ENCODE data around the gene SLC25A52. TPM values are rescaled to one million over a fixed set of nuclear protein-coding genes. Genes with fewer than 3 reads are reported as not detected.

The SLC25A52 gene
- total RNA-seq, 1 donor from 2014 or later = 0.20 TPM

DNA sequence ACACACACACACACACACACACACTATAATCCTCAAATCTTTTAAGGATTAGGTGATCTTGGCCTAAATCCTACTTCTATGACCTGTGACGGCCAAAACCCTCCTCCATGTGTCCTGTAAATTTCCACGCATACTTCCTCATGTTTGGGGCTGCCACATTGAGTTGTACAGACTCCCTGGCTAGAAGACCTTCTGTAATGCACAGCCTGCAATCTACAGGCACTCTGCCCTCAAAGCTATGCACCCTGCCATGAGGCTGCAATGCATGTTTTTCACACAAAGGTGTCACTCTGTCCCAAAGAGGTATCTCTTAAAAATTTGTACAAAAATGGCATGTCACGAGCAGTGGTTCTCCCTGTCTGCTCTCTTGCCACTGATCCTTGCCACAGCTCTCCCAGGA, 49.9 kb downstream of the SLC25A52 start:
- TF ChIP-seq, protein P1, sequence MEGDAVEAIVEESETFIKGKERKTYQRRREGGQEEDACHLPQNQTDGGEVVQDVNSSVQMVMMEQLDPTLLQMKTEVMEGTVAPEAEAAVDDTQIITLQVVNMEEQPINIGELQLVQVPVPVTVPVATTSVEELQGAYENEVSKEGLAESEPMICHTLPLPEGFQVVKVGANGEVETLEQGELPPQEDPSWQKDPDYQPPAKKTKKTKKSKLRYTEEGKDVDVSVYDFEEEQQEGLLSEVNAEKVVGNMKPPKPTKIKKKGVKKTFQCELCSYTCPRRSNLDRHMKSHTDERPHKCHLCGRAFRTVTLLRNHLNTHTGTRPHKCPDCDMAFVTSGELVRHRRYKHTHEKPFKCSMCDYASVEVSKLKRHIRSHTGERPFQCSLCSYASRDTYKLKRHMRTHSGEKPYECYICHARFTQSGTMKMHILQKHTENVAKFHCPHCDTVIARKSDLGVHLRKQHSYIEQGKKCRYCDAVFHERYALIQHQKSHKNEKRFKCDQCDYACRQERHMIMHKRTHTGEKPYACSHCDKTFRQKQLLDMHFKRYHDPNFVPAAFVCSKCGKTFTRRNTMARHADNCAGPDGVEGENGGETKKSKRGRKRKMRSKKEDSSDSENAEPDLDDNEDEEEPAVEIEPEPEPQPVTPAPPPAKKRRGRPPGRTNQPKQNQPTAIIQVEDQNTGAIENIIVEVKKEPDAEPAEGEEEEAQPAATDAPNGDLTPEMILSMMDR (IDR thresholded peaks at IDR 0.05) = no peak
- Mint-ChIP-seq H3K27ac (ENCODE audit: unreplicated experiment) (no peak overlapping the region), H3K9me3 (ENCODE audit: low read depth) (no peaks in the 10 kb centered on the region), H3K4me3 (ENCODE audit: unreplicated experiment) (no peak overlapping the region), H3K27me3 (ENCODE audit: low read depth) (no peaks in the 10 kb centered on the region), H3K4me1 (ENCODE audit: low read depth) (no peaks in the 10 kb centered on the region), H3K36me3 (ENCODE audit: low read depth) (no peaks in the 10 kb centered on the region)
- DNase-seq (ENCODE audit: low spot score) = no peak

Other genes with a start within 250 kb of the SLC25A52 start
- not detected in 3 replicates for gene TTR, start 169.0 kb downstream of the SLC25A52 start, total RNA-seq
- gene B4GALT6, start 76.3 kb downstream of the SLC25A52 start, total RNA-seq = 9.8 to 23.3 TPM (median 12.2 TPM) in 3 replicates
- 25.8 to 32.8 TPM (median 29.6 TPM) in 3 replicates for gene TRAPPC8, start 182.2 kb upstream of the SLC25A52 start, total RNA-seq

Data from chondrocyte (in vitro differentiated cells).